Measurements from ENCODE around the gene VAMP8.
"Not testable (repeated sequence)": the region's sequence is repeated elsewhere in the genome, so short reads cannot be mapped to it uniquely, and the experiment has no call there.

VAMP8 gene

DNA sequence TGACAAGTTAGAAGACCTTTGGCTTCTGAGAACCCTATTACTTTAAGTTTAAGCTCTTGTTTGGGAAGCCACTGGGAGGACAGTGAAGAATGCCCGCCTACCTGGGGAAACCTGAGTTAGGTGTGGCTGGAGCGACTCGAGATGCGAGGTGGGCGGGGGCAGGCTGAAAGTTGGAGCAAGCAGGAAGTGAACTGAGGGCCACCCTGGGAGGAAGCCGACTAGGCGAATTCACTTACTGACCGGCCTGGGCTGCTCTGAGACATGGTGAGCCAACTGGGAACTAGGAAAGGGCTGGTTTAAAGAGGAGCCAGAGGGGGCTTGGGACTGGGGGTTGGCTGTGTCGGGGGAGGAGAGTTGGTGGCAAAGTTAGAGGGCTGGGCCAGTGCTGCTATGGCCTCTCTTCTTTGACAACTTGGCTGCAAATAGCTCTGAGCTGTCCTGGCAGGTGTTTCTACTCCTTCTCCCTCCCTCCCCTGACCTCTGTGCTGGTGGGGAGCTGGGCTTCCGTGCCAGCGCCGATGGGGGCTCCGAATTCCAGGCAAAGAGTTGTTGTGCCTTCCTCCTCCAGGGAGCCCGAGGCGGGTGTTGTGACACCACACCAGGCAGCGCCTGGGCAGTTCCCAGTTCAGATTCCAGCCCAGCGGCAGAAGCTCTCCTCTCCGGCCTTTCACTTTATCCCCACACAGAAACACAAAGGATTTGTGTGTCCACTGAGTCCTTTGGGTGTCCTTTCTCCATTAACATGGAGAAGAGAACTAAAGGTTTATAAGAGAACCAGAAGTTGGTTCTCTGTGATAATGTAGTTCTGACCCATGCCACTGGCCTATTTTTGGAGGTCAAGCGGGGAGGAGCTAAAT lies at the start of gene VAMP8:
Gene VAMP8 (plus strand): TSS at position 201 of the 857 bp plus-strand sequence. CDS start 61 bp downstream, at position 262.
- no peak for DNase-seq

DNA sequence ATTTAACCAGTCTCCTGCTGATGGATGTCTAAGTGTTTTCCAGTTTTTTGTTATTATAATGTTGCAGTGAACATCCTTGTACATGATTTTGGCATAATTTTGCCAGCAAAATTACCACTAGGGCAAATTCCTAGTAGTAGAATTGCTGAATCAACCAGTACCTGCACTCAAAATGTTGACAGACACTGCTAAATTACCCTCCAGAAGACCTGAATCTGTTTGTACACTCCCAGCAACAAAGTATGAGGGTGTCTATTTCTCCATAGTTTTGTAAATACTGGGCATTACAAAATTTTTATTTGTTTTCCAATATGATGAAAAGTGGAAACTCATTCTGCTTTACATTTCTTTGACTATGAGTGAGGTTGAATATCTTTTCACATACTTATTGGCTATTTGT lies 49.6 kb upstream of the VAMP8 start:
- no peak for DNase-seq

DNA sequence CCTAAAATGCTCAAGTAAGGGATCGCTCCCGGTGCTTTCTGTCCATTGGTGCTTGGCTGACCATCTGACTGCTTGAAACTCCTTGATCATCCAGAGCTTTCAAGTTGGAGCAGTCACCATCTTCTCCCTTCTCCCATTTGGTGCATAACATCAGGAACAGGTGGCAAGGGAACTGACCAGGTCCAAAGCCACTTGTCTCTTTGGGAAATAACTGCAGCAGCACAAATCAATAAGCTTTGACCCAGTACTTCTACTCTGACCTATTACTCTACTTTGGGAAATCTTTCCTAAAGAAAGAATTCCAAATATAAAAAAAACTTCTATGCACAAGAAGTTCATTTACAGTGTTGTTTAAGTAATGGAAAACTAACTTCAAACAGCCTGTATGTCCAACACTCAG lies 49.0 kb upstream of the VAMP8 start:
- no peak for DNase-seq

DNA sequence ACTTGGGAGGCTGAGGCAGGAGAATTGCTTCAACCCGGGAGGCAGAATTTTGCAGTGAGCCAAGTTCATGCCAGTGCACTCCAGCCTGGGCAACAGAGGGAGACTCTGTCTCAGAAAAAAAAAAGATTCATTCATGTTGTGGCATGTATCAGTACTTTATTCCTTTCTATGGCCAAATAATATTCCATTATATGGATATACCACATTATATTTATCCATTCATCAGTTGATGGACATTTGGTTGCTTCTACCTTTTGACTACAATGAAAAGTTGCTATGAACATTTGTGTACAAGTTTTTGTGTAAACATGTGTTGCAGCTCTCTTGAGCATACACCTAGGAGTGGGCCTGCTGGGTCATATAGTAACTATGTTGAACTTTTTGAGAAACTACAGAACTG lies 47.6 kb upstream of the VAMP8 start:
- DNase-seq, result no peak

DNA sequence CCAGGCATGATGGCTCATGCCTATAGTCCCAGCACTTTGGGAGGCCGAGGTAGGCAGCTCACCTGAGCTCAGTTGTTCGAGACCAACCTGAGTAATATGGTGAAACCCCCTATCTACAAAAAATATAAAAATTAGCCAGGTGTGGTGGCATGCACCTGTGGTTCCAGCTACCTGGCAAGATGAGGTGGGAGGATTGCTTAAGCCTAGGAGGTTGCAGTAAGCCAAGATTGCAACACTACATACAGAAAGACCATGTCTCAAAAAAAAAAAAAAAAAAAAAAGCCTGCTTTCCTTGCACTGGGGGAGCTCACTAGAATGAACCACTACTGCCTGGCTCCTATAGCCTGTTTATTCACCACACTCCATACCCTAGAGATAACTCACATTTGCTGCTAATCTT lies 45.8 kb upstream of the VAMP8 start:
- DNase-seq, result no peak

- DNase-seq, result no peak
Measured at GRCh38 chr2:85534099-85534498, 43.3 kb upstream of the VAMP8 start.

DNA sequence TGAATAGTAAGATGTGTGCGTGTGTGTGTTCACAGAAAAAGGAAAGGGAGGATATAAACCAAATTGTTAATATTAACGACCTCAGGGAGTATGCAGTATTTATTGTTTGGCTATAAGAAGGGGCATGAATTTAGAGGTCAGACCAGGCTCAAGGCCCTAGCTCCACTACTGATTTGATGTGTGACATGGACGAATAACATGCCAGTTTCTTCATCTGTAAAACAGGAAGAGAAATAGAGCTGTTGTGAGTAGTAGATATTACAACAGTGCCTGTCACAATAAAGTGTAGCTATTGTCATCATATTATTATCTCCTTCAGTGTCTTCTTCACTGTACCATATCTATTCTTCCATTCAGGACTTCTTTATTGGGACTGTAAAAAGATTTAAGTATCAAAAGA lies 42.5 kb upstream of the VAMP8 start:
- no peak for DNase-seq

GRCh38 chr2:85536479-85536878 lies 40.9 kb upstream of the VAMP8 start:
- DNase-seq, result peak in 1 of 56 donors; percentile 10

- peak in 49 of 56 donors; percentile 22 to 76 (median 52) for DNase-seq
Measured at GRCh38 chr2:85537600-85538506, 39.5 kb upstream of the VAMP8 start.

DNA sequence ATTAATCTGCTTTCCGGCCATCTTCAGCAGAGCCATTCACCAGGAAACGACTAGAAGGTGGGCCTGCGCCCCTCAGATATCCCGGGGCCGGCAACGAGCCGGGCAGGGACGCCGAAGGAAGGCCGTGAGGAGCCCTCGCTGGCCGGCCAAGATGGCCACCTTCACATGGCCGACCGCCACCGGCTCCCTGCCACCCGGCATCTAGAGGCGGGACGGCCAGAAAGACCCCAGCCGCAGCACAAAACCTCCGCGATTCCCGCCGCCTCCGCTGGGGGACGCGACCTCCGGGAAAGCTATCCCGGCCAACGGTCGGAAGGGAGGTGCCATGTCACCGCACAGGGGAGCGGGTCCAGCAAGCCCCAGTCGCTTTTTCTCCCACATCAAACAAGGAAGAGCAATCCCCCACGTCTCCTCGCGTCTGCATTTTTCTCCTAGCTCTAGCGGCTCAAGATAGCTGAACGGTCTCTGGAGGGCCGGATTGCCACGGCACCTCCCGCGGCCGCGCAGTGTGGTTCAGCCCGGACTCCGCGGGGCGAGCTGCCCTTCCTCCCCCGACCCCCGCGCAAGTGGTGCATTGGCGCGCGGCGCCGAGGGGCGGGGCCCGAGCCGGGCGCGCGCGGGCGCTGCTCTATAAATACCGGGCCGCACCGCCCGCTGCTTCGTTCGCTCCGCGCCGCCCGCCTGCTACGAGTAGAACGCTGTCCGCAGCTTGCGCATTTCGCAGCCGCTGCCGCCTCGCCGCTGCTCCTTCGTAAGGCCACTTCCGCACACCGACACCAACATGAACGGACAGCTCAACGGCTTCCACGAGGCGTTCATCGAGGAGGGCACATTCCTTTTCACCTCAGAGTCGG lies 38.7 kb upstream of the VAMP8 start, which contains the start of gene MAT2A:
Gene MAT2A (plus strand): TSS at position 662 of the 854 bp plus-strand sequence. CDS start 120 bp downstream, at position 782.
- DNase-seq, result peak in 55 of 56 donors; percentile 72 to 99 (median 93)

- DNase-seq, result peak in 52 of 56 donors; percentile 22 to 88 (median 65)
Measured at GRCh38 chr2:85539361-85540132, 37.8 kb upstream of the VAMP8 start.

GRCh38 chr2:85540133-85540648 lies 37.2 kb upstream of the VAMP8 start:
- DNase-seq, result peak in 1 of 56 donors; percentile 50

DNA sequence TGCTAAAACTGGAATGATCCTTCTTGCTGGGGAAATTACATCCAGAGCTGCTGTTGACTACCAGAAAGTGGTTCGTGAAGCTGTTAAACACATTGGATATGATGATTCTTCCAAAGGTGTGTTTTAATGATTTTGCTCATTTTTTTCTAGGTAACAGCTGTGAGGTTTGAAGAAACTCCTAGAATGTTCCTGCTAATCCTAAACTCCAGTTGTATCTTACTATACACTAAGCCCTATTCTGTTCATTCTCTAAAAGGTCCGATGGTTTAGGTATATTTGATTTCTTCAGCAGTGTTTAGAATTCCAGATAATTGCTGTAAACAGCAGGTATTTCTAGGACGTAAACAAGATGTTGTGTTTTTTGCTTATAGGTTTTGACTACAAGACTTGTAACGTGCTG lies 36.1 kb upstream of the VAMP8 start:
- no peak for DNase-seq

DNA sequence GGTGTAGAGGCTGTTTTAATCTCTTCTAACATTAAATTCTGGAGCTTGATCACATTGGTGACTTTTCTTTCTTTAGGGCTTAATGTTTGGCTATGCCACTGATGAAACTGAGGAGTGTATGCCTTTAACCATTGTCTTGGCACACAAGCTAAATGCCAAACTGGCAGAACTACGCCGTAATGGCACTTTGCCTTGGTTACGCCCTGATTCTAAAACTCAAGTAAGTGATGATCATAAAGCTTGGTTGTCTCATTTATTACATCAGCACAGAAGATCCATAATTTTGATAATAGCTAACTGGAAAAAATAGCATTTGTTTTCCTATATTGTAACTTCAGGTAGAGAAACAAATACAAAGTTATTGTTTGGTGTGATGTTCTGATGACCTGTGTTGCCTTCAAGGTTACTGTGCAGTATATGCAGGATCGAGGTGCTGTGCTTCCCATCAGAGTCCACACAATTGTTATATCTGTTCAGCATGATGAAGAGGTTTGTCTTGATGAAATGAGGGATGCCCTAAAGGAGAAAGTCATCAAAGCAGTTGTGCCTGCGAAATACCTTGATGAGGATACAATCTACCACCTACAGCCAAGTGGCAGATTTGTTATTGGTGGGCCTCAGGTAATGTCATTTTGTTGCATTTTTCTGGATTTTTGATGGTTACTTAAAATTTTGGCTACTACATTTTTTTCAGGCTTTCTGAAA lies 35.5 kb upstream of the VAMP8 start:
- no peak for DNase-seq

- no peak for DNase-seq
Measured at GRCh38 chr2:85542777-85543176, 34.6 kb upstream of the VAMP8 start.

GRCh38 chr2:85544254-85544691 lies 33.1 kb upstream of the VAMP8 start:
- not testable (repeated sequence) for DNase-seq

DNA sequence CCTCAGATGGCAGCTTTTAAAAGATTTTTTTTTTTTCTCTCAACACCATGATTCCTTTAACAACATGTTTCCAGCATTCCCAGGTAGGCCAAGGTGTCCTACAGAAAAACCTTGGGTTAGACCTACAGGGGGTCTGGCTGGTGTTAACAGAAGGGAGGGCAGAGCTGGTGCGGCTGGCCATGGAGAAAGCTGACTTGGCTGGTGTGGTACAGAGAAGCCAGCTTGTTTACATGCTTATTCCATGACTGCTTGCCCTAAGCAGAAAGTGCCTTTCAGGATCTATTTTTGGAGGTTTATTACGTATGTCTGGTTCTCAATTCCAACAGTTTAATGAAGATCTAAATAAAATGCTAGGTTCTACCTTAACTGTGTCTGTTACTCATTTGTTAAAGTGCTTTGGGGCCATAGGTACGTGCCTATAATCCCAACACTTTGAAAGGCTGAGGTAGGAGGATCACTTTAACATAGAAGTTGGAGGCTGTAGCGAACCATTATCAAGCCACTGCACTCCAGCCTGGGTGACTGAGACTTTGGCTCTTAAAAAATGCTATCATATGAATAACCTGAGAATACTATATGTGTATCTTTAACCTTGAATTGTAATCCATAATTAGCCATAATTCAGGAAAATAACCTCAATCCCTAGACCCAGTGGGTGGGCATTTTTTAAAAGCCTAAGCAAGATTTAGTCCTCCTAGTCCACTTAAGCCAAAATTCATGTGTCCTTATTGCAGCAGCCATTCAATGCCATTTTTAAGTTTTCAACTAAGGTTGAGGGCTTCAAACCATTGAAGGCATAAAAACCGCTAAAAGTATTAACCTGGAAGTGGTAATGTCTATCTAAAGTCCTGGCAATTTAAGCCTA lies 32.2 kb upstream of the VAMP8 start:
- DNase-seq, result not testable (repeated sequence)

- no peak for DNase-seq
Measured at GRCh38 chr2:85545780-85546240, 31.6 kb upstream of the VAMP8 start.

Data from nucleus accumbens (tissue), 56 donors.